NT2/D1 (cell line): Measurements from ENCODE around the gene OR7A5.

Experiments used
- DNase-seq: peaks from one replicate; pipeline ENCODE4 v3.0.0-alpha.2; 2011; ENCODE audit warnings: low read depth, low spot score
- H3K27me3 ChIP-seq: 2 replicates; pipeline ENCODE4 v1.6.0; 2011; ENCODE audit warnings: mild to moderate bottlenecking; ENCODE audit not compliant: insufficient read length, insufficient read depth
- H3K36me3 ChIP-seq: 2 replicates; pipeline ENCODE4 v1.6.1; 2011; ENCODE audit warnings: mild to moderate bottlenecking, low read length, mixed read lengths; ENCODE audit not compliant: insufficient read depth, insufficient read length
- H3K4me1 ChIP-seq: 2 replicates; pipeline ENCODE4 v1.5.1; 2011; ENCODE audit not compliant: insufficient read depth, insufficient read length
- H3K4me3 ChIP-seq: 2 replicates; pipeline ENCODE4 v1.5.1; 2011; ENCODE audit warnings: low read depth; ENCODE audit not compliant: insufficient read length
- H3K9ac ChIP-seq: 2 replicates; pipeline ENCODE4 v1.6.0; 2011; ENCODE audit warnings: low read depth; ENCODE audit not compliant: insufficient read length
- H3K9me3 ChIP-seq: 2 replicates; pipeline ENCODE4 v1.5.1; 2011; ENCODE audit warnings: mild to moderate bottlenecking, low read length; ENCODE audit not compliant: insufficient read depth
- SUZ12 ChIP-seq: IDR thresholded peaks from 2 replicates; pipeline ENCODE4 v1.6.1; 2011; ENCODE audit not compliant: insufficient read length, insufficient read depth; ENCODE audit errors: extremely low read depth
- YY1 ChIP-seq: IDR thresholded peaks from 2 replicates; pipeline ENCODE4 v1.6.1; 2011; ENCODE audit not compliant: insufficient read length, insufficient read depth
- ZNF274 ChIP-seq: IDR thresholded peaks from 2 replicates; pipeline ENCODE4 v1.6.1; 2011; ENCODE audit warnings: mild to moderate bottlenecking, low read depth, low read length

OR7A5 gene

DNA sequence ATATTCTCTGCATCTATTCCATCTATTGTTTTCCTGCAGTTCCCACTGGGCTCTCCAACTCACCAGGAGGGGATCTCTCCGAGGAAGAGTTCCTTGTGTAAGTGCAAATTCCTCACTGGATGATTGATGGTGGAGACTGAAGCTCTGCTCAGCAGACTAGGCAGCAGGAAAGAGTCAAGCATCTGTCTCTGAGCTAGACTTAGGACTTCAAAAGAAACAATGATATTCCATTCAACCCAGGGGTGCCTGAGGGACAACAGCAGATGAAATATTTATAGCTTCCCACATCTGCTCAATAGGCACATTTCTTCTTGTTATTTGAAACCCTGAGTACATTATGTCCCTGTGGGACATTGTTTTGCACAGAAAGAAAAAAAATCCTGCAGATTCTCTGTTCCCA is at the start of gene OR7A5, which contains the start of gene OR7C1:
Gene OR7A5, minus strand, starts transcription at position 175 of the 400 bp plus-strand sequence. CDS start 6,944 bp downstream, outside the sequence.
Gene OR7C1, minus strand, starts transcription at position 175 of the 400 bp plus-strand sequence. CDS start 35,049 bp downstream, outside the sequence.
- Histone ChIP-seq H3K36me3 (no peaks in the 10 kb centered on the region), H3K27me3 (no peaks in the 10 kb centered on the region), H3K9me3 (0 out of 2 replicates have a peak, but pooled peaks cover 6% of the 10 kb centered on the region), H3K9ac (no peak within 1 kb of the TSS), H3K4me1 (no peaks in the 10 kb centered on the region), H3K4me3 (no peak within 1 kb of the TSS)
- DNase-seq, result no peak
- TF ChIP-seq SUZ12 (no peak), YY1 (no peak), ZNF274 (no peak)

DNA sequence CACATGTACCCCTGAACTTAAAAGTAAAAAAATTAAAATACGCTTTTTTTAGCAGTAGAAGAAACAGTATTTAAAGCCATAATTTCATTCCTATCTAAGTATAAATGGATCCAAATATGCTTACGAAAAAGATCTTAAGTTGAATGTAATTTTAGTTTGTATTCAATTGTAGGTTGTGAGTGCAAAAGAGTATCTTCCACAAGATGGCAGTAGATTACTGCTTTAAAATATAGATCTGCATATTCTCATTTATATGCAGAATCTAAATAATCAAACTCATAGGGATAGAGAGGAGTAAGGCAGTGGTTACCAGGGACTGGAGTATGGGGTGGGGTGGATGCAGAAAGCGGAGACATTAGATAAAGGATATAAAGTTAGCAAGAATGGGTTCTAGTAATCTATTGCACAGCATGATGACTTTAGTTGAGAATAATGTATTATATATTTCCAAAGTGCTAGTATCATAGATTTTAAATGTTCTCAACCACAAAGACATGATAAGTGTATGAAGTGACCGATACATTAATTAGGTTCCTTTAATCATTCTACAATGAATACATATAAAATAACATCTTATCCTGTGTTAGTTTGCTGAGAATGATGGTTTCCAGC is 36.7 kb upstream of the OR7A5 start:
- H3K9me3 ChIP-seq, result peaks cover 18% of the 10 kb centered on the region
- DNase-seq, result no peak

DNA sequence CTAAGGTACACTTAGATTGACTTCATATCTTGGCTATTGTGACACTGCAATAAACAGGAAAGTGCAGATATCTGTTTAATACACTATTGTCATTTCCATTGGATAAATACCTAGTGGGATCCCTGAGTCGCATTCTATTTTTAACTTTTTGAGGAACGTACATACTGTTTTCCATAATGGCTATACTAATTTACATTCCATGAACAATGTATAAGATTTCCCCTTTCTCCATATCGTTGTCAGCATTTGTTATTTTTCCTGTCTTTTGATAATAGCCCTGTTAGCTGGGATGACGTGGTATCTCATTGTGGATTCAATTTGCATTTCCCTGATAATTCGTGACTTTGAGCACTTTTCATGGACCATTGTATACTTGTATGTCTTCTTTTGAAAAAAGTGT is 33.5 kb upstream of the OR7A5 start:
- Histone ChIP-seq H3K4me3 (no peak overlapping the region), H3K9me3 (peaks cover 20% of the 10 kb centered on the region)

More for the DNA sequence above, 36.7 kb upstream of the OR7A5 start:
- Histone ChIP-seq H3K27me3 (no peaks in the 10 kb centered on the region), H3K4me1 (no peaks in the 10 kb centered on the region), H3K9ac (no peak overlapping the region), H3K4me3 (no peak overlapping the region), H3K36me3 (no peaks in the 10 kb centered on the region)
- TF ChIP-seq YY1 (no peak), SUZ12 (no peak), ZNF274 (no peak)

DNA sequence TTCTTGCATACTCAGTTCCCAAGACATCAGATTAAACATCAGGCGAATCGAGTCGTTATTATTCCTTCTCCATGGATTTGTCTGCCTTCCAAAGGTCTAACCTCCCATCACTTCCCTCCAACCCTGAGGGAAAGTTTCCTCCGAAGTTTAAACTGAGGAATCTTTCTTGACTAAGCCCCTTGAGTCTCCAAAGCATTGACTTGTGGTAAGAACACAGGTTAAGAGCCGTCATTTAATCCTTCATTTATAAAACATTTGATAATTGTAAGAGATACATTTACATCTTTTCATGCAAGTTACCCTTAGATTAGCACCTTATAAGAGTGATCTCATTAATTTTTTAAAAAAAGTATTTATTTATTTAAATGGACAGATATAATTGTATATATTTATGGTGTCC is 13.8 kb upstream of the OR7A5 start, which contains the start of gene OR7A10:
Gene OR7A10, minus strand, starts transcription at position 101 of the 400 bp plus-strand sequence. CDS start 7,045 bp downstream, outside the sequence.
- H3K4me1 ChIP-seq, result no peaks in the 10 kb centered on the region
- TF ChIP-seq SUZ12 (no peak), ZNF274 (no peak), YY1 (no peak)
- no peak within 1 kb of the TSS for H3K9ac ChIP-seq
- no peaks in the 10 kb centered on the region for H3K27me3 ChIP-seq
- no peak within 1 kb of the TSS for H3K4me3 ChIP-seq
- no peaks in the 10 kb centered on the region for H3K9me3 ChIP-seq
- no peak for DNase-seq
- no peaks in the 10 kb centered on the region for H3K36me3 ChIP-seq

More for the DNA sequence above, 33.5 kb upstream of the OR7A5 start:
- TF ChIP-seq ZNF274 (no peak), YY1 (no peak), SUZ12 (no peak)
- Histone ChIP-seq H3K9ac (no peak overlapping the region), H3K27me3 (no peaks in the 10 kb centered on the region), H3K4me1 (no peaks in the 10 kb centered on the region), H3K36me3 (no peaks in the 10 kb centered on the region)
- no peak for DNase-seq

DNA sequence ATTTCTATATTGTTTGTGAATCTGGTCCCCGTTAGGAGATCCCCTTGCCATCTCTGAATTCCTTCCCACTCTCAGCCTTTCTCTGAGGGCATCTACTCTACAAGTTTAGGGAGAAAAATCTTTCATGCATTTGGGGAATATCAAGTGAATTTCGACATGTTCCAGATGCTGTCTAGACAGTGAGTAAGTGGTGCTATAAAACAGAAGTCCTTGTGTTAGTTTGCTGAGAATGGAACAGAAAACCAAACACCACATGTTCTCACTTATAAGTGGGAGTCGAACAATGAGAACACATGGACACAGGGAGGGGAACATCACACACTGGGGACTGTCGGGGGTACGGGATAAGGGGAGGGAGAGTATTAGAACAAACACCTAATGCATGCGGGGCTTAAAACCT is 8.6 kb upstream of the OR7A5 start:
- TF ChIP-seq ZNF274 (no peak), YY1 (no peak), SUZ12 (no peak)
- DNase-seq, result no peak
- Histone ChIP-seq H3K9ac (no peak overlapping the region), H3K9me3 (0 out of 2 replicates have a peak, but pooled peaks cover 6% of the 10 kb centered on the region), H3K4me1 (no peaks in the 10 kb centered on the region), H3K4me3 (no peak overlapping the region), H3K36me3 (no peaks in the 10 kb centered on the region), H3K27me3 (no peaks in the 10 kb centered on the region)

DNA sequence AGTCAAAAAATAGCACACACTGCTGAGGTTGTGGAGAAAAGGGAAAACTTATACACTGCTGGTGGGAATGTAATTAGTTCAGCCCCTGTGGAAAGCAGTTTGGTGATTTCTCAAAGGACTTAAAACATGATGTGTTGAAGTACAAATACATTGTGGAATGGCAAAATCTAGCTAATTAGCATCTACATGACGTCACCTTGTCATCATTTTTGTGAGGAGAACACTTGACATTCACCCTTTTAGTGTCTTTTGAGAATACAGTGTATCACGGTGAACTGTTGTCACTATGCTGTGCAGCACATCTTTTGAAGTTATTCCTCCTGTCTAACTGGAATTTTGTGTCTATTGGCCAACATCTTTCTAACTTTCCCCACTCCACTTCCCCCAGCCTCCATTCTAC is 8.2 kb upstream of the OR7A5 start:
- 0 out of 2 replicates have a peak, but pooled peaks cover 6% of the 10 kb centered on the region for H3K9me3 ChIP-seq
- TF ChIP-seq YY1 (no peak), SUZ12 (no peak), ZNF274 (no peak)
- no peaks in the 10 kb centered on the region for H3K36me3 ChIP-seq
- H3K4me1 ChIP-seq, result no peaks in the 10 kb centered on the region
- no peak for DNase-seq
- no peak overlapping the region for H3K9ac ChIP-seq
- no peaks in the 10 kb centered on the region for H3K27me3 ChIP-seq
- no peak overlapping the region for H3K4me3 ChIP-seq

DNA sequence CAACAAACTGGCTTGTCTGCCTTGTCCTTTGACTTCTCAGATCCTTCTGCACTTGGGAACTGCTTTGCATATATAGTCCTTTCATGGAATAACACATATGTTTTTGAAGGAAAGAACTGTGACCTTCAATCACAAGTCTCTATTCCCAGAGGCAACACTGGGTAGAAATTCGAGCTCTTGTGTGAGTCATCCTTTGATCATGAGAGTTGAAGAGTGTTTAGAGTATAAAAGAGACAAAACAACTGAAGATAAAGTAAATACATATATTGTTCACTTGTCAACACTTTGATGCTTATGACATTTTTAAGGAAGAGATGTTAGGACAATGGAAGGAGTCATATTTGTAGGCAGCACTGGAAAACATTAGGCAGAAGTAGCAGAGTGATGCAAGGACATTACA is 5.2 kb upstream of the OR7A5 start:
- TF ChIP-seq ZNF274, result no peak
- no peak for TF ChIP-seq SUZ12
- no peak for TF ChIP-seq YY1
- Histone ChIP-seq H3K4me3 (no peak overlapping the region), H3K9me3 (0 out of 2 replicates have a peak, but pooled peaks cover 6% of the 10 kb centered on the region), H3K36me3 (no peaks in the 10 kb centered on the region), H3K27me3 (no peaks in the 10 kb centered on the region), H3K9ac (no peak overlapping the region), H3K4me1 (no peaks in the 10 kb centered on the region)
- DNase-seq, result no peak
